GM21825 (cell line): ENCODE data around the gene PPP3CA.

Experiments
- ATAC-seq: cut with Tn5 transposase; IDR thresholded peaks from one replicate; pipeline ENCODE4 v1.9.1; 2021; ENCODE audit warnings: mild to moderate bottlenecking, moderate library complexity; ENCODE audit not compliant: unreplicated experiment

PPP3CA gene

GRCh38 chr4:101065935-101066485 lies 281.3 kb downstream of the PPP3CA start:
- no peak for ATAC-seq

GRCh38 chr4:101065346-101065745 lies 282.0 kb downstream of the PPP3CA start:
- ATAC-seq: no peak

DNA sequence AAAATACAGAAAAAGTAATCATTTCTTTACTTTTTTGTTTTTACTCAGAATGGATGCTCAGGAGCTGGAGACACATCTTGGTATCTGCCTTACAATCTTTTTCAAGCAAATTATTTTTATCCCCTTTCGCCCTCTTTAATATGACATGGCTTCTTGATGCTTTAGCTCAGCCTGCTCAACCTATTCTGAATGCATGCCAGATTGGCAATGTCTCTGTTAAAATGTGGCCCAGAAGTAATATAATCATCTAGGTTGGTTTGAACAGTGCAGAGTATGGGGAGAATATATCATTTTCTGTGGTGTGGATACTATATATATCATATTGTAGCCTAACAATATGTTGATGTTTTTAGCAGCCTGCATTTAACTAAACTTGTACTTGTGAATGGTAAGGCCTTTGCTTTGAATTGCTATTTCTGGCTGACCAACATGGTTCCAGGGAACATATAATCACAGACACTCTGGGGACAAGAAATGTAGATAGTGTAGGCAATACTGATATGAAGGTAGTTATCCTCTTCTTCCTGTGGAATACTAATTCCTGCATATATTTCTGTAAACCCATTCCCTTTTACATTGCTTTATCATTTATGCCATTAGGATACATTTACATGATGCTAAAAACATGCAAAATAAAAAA lies 282.7 kb downstream of the PPP3CA start:
- no peak for ATAC-seq

DNA sequence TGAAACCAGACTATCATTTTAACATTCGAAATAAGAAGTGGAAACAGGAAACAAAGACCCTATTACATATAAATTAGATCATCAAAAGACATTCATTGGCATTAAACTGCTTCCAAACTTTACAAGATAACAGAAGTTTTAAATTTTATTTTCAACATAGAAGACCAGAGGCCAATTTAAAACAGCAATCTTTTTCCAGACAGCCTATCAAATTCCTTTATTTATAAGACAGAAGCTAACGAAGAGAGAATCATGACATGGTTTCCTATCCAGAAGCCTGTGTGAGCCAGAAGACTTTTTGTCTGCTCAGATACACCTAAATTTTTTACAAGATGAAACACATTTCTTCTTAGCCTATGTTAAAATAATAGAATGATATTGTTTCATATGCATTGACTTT lies 291.9 kb downstream of the PPP3CA start:
- no peak for ATAC-seq

DNA sequence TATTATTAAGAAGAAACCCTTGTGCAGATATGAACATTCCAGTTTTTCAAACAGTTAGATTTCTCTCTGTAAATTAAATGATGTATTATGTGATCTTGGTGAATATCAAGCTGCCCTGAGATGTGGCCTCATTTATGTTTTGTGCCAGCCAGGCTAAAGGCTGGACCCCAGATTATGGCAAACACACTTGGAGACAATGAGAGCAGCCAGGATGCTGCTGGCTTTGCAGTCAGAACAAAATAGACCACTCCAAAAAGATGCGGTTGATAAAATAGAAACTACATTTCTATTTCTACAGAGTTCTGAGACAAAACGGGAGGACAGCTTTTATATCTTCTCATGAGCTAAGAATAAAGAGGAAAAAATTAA lies 296.5 kb downstream of the PPP3CA start:
- ATAC-seq: no peak

DNA sequence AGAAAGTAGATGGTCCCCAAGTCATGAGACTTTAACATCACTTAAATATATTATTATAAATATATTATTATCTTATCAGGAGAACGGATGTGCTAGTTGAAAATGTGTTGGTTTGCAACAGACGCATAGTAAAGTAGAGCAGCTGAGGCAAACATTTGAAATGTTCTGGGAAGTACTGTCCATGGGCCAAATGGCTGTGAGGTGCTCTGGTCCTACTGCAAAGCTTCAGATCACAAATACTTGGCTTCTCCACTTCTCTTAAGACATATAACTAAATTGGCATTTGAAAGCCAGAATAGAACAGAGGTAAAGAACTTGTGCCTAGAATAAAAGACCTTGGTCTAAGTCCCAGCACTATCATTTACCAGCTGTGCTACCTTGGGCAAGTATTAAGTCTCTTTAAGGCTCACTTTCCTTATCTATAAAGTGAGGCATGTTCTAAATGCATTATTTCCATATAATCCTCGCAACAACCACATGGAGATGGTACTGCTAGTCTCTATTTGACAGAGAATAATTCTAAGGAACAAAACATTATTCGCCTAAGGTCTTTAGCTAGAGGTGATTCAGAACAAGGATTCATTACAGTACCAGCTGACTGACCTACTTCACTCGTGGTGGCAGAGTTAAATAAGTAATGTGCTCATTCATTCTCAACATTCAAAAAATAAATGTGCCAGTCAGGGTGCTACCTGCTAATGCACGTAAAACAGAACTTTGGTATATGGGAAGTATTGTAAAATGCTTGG lies 297.1 kb downstream of the PPP3CA start:
- ATAC-seq: no peak

DNA sequence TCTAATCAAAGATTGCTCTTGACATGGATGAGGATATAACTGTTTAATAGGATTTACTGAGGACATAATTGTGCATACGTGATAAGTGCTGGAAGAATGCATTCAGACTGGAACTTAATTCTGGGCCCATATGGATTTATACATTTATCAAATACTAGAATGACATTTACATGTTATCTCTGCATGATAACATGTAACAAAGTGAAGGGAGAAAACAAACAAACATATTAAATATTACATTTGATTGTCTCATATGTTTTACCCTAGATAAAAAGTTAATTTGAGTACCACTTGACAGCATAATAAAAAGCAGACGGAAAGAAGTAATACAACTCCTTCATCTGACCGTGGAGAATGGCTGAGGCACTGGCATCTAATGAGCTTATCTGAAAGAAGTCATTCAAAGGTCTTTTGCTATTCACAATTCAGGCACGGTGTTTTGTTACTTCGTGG lies 297.8 kb downstream of the PPP3CA start:
- no peak for ATAC-seq

- no peak for ATAC-seq
Observed at GRCh38 chr4:101044766-101045165, 302.6 kb downstream of the PPP3CA start.

- no peak for ATAC-seq
Observed at GRCh38 chr4:101042847-101043246, 304.5 kb downstream of the PPP3CA start.

DNA sequence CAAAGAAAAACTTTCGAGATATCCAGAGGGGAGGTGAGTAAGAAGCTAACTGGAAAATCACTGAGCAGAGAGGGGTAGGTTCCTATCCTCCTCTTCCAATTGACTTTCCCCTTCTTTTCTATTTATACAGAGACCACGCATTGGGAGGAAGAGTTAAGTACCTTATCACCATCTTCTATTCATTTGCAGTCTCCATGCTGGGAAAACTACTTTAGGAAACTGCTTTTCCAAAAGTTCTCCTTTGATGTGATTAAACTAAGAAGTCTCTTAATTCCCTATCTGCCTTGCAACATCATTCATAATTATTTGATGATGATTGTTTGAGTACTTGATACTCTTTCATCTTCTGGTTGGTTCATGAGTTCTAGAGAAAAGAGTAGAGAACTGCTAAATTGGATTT lies 306.6 kb downstream of the PPP3CA start:
- ATAC-seq: no peak

DNA sequence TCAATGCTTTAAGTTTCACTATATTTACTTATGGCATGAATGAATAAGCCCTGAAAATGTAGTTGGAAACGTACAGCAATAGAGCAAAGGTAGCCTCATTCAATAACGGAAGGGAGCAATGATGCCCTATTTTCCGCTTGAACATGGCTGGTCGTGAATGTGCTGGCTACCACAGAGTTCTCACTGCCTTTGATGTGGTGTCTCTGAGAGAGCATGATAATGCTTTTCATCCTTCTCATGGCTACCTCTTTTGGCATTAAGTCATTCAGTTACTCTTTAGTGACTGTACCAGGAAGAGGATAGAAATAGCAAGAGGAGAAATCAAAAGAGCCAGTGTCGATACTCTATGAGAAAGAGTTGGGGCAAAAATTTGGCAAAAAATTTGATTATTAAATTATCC lies 308.0 kb downstream of the PPP3CA start:
- no peak for ATAC-seq

DNA sequence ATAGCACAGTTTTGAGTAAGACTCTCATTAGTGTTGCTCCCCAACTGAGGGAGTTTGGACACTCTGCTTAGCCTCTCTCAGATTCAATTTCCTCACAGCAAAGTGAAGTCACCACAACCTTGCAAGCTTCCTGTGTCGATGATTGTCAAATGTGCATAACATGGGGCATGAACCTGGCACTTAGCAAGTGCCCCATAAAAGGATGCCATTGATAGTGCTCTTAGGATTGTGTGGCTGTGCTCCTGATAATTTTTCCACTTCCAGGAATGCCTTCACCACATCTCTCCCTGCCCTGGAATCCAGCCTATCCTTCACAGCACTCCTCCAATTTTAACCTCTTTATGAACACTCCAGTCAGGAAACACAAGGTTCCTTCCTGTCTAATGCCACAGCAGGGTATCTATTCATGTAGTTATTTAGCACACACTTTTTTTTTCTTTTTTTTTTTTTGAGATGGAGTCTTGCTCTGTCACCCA lies 309.4 kb downstream of the PPP3CA start:
- ATAC-seq: no peak

GRCh38 chr4:101037249-101037648 lies 310.1 kb downstream of the PPP3CA start:
- ATAC-seq: no peak

DNA sequence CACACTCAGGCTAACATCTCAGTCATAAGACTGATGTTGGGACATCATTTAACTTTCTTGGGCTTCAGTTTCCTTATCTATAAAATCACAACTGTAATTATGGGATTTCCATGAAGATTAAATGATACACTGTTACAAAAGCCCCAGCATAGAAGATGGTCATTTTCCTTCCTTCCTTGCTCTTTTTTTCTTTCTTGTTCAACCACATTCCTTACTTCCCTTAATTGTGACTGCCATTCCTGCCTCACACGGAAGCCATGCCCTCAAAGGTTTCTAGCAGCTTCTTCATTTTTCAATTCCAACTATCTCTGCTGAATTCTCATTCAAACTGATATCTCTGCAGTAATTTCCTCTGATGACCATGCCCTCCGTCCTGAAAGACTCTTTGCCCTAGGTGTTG lies 311.8 kb downstream of the PPP3CA start:
- ATAC-seq: no peak

- ATAC-seq: no peak
Observed at GRCh38 chr4:101033986-101034385, 313.3 kb downstream of the PPP3CA start.

GRCh38 chr4:101032541-101032940 lies 314.8 kb downstream of the PPP3CA start:
- ATAC-seq: no peak

DNA sequence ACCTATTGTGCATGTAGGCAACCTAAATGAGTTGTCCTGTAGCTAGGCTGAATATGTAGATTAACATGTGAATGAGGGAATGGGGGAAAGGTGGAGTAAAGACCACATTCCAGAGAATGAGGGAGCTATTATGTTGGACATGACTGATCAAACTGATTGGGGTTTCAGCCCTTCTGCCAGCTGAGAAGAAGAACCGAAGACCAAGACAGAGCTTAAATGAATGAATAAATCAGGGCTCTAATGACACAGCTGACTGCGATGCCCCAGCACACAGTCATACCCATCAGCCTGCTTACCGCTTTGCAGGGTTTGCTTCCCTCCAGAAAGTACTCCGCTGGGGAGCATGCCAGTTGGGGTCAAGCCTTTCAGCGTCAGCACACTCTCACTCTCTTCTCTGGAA lies 315.4 kb downstream of the PPP3CA start:
- ATAC-seq: no peak

DNA sequence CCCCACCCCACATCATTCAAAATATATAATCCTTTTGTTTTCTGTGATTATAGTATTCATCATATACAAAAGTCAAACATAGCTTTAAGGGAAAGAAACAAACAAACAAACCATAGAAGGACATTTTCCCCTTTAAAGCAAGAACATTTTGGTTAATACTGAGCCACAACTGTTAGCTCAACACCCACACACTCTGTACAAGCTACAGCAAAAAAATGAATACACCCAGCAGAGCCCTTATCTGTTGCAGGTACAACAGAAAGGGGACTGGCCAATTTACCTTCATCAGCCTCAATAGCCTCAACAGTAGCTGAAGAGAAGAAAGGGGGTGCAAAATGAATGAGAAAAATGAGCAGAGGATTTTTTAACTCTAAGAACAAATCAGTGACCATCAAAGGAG lies 318.4 kb downstream of the PPP3CA start:
- no peak for ATAC-seq

GRCh38 chr4:101027721-101028120 lies 319.6 kb downstream of the PPP3CA start:
- no peak for ATAC-seq

DNA sequence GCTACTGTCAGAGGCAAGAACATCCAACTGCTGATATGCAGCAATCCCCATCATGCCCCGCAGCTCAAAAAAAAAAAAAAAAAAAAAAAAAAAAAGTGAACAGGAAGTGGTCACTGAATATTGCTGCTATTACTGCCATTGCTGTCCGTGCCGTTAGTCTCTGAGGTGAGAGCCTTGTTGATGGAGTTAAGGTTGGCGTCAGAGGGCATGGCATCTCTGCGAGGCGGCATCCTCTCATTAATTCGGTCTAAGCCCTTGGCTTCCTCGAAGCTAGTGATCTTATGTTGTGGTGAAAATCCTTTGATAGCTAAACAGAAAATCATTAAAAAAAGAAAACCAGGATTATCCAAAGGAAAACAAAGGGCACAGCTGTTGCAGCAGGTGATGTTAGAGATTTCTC lies 321.6 kb downstream of the PPP3CA start:
- ATAC-seq: no peak

DNA sequence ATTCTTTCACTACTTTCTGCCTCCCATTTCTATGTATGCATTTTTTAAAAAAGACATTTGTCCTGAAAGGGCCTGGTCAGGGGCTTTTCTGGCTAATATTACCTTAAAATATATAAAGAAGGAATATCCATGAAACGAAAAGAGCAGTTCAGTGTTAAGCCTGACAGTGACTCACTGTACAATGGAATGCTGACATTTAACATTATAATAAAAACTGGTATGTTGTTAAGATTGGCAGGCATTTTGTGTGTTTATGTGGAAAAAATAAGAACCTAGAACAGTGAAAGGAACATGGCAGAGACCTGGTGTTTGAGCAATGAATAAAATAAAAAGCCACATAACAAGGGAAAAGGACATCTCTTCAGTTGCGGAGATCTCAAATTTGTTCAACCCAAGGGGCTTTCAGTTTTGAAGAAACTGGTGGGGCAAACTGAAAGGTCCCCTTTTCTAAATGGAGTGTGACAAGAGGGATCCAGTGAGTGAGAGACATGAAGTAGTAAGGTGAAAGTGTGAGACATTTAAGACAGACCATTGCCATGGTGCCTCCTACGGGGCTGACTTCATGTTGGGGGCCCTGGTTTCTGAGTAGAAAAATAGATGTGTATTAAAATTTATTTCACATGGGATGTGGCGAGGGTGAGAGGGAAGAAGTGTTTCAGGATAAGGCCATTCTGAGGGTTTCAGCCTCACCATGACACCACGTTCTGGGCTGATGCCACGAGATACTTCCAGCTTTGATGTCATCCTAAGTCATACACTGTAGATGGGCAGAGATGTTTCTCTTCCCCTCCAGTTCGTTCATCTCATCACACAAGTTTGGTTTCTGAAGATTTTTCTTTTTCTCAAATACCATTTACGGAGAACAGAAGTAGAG lies 324.9 kb downstream of the PPP3CA start:
- ATAC-seq: no peak
